Activated CD4-positive, alpha-beta T cell treated with anti-CD3 and anti-CD28 coated beads for 4 hours (primary cell): ENCODE results near the gene ATP8A2.
"Not testable (repeated sequence)": the region's sequence is repeated elsewhere in the genome, so short reads cannot be mapped to it uniquely, and the experiment has no call there.

Experiments used
- DNase-seq, 2 donors: peaks; one replicate each; pipeline ENCODE4 v3.0.0-alpha.2; 2020

The ATP8A2 gene

DNA sequence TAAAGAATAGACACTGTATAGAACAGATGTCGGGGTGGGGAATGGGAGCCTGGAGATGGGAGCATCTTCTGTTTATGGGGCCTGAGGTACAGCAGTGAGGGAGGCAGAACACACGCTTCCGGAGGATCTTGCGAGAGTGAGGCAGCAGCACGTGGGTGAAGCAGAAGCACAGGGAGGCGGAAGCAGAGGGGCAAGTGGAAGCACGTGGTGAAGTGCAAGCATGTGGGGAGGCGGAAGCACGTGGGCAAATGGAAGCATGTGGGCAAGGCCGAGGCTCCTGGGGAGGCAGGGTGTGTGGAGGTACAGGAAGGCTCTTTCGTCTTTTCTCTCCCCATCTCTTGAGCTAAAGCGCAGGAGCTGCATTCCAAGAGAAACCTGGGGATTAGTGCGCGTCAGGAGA lies 198.4 kb downstream of the ATP8A2 start:
- no peak for DNase-seq

DNA sequence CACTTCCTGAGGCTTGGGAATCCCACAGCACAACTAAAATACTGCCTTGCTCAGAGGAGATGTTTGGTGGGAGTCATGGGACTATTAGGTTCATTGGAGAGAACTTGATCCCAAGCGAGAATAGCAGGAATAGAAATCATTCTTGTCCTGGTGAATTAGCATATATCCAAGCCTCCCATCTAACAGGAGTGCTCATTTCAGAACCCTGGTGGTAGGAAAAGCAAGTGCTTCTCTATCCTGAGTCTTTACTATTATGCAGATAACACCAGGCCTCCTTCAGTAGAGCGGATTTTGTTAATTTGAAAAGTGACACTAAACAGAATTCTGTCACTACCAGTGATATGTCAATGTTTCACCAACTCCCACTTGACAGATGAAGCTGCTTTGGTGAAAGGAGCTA lies 199.5 kb downstream of the ATP8A2 start:
- no peak for DNase-seq

DNA sequence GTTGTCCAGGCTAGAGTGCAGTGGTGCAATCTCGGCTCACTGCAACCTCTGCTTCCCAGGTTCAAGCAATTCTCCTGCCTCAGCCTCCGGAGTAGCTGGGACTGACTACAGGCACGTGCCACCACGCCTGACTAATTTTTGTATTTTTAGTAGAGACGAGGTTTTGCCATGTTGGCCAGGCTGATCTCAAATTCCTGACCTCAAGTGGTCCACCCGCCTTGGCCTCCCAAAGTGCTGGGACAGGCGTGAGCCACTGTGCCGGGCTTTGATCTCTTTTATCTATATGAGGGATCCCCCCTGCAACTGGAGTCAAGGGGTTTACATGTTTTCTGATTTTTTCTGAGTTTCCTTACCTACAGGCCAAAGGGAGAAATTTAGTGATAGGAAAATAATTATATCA lies 200.4 kb downstream of the ATP8A2 start:
- not testable (repeated sequence) for DNase-seq

DNA sequence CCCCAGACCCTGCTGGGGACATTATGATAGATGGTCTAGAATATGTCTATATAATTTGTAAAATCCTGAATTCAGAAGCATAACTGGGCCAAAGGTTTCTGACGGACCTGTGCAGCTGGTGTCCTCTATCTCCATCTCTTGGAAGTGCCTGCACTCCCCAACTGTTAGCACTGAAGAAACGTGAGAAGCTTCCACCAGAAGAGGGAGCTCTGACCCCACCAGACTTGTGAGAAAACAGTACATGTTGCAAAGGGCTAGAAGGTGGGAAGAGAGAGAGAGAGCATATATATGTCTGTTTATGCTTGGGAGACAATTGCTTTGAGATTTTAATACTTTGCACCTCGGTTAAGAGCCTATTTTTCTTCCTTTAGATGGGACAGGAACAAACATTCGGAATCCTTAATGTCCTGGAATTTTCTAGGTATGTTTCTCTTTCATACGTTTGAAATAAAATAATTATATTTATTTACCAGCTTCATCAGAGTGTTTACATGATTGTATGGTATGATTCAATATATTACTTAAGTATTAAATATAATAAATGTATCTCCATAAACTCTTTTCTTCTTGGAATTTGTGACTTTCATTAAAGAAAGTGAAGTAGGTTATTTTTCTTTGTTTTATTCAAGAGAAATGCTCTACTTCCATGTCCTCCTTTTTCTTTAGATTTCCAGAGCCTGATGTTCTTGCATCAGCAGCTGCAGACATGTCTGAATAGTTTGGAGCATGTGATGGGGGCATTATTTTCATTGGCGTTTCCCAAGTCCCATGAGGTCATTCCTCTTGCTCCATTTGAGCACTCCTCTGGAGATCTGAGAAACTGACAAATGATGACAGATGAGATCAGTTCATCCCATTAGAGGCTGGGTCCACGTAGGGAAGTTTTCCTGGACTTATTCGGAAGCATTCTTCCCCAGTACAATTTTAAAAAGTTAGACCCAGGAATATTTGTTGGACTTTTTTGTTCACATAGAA lies 202.9 kb downstream of the ATP8A2 start:
- peak; percentile 55 to 77 for DNase-seq

DNA sequence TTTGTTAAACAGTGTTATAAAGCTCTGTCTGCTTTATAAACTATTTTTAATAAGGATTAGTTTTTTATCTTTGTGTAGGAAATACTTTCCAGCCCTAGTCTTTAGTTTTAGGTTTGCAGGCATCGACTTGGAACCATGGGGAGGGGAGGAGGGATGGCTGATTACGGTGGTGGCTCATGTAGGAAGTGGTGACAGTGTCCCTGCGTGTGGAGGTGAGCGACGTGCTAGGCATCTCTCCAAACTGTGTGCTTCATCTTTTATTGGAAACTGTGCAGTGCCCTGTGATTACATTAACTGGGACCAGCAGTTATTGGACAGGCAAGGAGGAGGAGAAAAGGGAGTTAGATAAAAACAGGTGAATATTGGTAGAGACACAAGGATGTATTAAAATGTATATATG lies 203.8 kb downstream of the ATP8A2 start:
- DNase-seq, result no peak

DNA sequence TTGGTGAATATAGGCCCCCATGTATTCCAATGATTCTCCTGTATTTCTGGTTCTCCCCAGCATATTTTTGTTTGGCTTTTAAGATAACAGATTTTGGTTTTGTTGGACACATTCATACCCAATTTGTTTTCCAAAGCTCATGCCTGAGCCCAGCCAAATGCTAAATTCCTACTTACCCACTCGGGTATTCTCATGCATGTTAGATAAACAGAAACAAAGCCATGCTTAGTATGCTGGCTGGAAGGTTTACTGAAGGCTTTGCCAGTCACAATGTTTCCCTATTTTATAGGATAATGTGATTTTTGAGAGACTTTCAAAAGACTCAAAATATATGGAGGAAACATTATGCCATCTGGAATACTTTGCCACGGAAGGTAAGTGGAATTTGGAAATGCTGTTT lies 206.8 kb downstream of the ATP8A2 start:
- DNase-seq, result no peak

DNA sequence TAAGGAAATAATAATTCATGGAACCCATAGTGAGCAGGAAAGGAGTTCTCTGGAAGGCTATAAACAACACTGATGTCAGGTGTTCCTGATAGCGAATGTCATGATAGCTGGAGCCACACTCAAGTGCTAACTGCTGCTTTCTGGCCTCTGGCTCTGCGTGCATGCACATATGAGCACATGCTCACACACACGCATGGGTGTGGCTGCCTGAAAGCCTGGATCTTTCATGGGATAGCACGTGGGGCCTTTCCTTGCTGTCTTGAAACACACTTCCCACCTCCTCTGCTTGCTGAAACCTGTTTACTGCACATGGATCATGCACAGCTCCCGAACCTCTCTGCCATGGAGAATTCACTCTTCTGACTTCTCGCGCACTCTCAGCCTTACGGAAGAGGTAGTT lies 207.4 kb downstream of the ATP8A2 start:
- DNase-seq, result no peak

DNA sequence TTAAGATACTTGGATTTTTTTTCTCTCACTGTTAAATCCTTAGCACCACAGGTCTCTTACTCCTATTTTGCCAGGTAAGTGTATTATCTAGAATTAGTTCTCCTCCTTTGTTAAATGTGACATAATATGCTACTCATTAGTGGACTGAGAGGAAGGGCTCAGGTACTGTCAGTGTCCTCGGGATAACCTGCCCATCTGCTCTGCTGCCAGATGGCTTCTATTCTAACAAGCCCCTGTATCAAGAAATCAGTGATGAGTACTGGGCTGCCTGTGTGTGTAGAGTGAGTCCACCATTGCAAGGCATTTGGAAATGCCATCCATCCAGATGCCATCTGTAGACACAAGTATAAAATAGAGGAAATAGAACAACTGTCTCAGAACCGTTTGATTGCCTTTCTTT lies 209.6 kb downstream of the ATP8A2 start:
- no peak for DNase-seq

DNA sequence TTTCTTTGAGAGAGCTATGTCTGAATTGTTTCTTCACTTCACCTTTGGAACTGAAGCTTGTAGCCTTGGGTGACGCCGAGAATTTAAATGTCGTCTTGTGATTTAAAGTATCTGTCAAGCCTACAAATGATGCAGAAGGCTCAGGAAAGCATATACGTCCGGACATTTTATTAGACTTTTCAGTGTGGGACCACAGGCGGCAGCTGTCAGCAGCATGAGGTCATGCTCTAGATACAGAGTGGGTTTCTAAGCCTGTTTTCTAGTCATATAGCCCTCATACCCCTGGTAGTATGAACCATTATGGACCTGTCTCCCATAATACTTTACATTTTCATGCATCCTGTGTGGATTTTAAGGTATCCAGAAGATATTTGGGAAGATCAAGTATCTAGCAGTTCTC lies 212.3 kb downstream of the ATP8A2 start:
- no peak for DNase-seq

DNA sequence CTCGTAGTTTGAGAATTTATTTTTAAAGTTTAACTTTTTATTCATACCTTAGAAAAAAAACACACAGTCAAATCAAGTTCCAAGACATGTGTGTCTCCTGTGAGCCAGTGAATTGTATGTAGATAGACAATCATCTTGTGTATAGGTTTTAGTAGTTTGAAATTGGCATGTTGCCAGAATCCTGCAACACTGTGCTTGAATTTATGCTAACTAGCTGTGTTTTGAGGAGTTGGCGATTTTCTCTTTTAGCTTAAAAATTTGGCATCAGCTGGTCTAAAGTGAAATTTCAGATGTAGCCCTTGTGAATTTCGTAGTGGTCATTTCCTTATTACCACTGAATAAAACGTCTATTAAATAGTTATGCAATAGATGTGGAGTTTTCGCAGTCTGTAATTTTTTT lies 213.2 kb downstream of the ATP8A2 start:
- no peak for DNase-seq

DNA sequence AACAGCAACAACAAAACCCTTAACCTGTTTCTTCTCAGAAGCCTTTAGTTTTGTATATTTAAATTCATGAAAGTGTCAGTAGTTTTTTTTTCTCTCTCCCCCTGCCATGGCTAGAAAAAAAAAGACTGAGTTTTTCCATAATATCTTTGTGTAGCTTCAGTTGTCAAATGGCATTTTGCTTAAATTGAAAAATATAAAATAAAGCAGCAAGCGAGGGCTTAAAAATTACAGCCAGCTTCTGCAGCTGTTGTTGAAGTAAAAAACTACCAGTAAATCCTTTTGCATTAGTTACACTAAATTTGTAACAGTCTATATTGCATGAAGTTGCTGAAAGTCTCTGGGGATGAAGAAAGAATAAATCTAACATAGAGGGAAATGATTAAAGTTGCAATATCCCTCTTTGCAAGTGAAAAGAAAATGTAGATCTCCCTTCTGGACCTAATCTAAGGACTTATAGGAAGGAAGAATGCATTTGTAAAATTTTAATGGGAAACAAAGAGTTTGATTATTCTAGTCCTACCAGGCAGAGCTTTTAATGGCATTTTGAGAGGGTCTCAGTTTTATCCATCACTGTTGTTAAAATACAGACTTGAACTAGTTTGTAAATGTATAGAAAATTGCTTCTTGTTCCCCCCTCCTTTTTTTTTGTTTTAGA lies 215.7 kb downstream of the ATP8A2 start:
- no peak for DNase-seq

DNA sequence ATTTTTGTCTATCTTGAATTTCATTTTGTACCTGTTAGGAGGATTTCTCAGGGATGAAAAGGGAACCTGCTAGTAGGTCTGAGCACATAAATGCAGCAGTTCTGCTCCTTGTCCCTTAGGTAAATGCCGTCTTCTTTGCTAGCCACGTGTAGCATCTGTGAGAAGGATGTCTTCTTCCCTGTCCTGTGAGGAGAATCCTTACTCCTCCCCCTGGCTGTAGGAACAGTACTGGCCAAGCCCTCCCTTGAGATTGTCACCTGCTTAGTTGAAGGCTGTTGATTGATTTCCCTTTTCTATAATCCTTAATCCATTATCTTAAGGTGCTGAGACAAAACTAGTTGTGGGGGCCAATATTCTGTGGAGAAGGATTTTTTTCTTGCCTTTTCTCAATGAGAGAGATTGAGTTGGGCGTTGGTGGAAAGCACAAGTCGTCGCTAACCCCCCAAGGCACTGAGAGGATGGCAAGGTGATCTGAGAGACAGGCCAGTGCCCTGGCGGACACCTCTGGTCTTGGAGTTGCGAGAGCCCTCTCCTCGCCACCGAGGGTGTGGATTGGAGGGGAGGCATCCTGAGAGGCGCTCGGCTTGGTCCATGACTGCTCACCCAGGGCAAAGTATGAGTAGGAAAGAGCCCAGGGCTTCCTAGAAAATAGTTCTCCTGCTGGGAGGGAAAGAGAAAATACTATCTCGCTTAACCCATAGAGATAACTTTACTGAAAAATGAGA lies 216.7 kb downstream of the ATP8A2 start:
- DNase-seq, result no peak

DNA sequence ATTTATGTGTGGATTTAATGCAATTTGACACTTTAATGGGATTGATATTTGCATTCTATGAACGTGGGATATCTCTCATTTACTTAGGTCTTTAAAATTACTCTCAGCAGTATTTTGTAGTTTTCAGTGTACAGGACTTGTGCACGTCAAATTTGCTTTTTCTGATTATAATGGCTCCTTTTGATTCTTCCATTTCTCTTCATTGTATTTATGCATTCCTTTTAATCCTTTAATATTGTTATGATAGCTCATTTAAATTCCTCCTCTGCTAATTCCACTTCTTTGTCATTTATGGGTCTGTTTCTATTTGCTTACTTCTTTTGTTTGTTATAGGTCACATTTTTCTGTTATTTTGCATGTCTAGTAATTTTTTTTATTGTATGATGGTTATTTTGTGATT lies 226.6 kb downstream of the ATP8A2 start:
- no peak for DNase-seq

DNA sequence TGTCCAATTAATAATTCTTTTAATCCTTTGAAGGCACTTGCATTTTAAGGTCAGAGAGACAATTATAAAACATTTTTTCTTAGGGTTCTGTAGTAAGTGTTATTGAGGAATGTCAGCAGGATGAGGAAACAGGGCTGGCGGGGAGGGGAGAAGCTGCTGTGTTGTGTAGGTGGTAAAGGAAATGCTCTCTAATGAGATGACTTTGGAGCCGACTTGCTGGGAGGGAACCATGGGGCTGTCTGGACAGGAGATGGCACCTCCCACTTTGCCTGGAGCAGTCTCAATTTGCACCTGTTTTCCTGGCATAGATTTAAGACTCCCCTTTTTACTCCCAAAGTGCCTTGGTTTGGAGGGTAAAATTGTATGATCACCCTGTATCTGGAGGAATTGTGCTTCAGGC lies 230.4 kb downstream of the ATP8A2 start:
- DNase-seq, result no peak

DNA sequence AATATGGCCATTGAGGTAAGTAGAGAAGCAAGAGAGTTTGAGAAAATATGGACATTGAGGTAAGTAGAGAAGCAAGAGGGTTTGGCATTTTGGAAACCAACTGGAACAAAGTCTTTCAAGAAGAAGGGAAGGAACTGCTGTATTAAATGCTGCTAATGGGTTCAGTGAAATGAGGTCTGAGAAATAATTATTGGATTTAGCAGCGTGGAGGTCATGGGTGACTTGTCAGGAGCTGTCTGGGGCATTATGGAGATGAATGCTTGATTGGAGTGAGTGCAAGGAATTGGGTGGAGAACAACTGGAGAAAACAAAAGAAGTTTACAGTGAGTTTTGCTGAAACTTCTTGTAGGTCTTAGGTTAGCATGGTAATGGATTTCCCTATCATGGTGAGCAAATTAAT lies 232.3 kb downstream of the ATP8A2 start:
- no peak for DNase-seq

DNA sequence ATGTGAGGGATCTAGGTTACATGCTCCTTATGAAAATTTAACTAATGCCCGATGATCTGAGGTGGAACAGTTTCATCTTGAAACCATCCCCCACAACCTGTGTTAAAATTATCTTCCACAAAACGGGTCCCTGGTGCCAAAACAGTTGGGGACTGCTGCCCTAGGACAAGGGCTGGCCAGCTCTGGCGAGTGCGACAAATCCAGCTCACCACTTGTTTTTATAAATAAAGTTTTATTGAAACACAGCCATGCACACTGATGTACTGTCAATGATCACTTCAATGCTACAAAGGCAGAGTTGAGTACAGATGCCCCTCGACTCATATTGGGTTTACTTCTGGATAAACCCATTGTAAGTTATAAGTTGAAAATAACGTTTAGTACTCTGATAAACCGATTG lies 235.3 kb downstream of the ATP8A2 start:
- DNase-seq, result no peak

DNA sequence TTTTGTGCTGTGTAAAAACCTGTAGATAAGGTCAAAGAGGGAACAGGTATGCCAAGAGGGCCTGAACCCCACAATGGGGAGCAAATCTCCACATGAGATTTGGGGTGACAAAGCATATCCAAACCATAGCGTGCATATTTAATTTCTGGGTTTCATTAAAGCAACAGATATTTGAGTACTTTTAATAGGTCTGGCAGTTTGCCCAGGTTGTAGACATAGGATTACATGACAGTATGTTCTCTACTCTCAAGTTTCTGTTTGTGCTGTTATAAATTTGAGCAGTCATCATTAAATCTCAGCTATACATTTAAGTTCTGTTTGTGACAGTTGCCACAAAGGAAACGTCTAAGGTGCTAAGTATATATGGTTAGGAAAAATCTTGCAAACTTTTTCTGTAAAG lies 236.4 kb downstream of the ATP8A2 start:
- no peak for DNase-seq

DNA sequence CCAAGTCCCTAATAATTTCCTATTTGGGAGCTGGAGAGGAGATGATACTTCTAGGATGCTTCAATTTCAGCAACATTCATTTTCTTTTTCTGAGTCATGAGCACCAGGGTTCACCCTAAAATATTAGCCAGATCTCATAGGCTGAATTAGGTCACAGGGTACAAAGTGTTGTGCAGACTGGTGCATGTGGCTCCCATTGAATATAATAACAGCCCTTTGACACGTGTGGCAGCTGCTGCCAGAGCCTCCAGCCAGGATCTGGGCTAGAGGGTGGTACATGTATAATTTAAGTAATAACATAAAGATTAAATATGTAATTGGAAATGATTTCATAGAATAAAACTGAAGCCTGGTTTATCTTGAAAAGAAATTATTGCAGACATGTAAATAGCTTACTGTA lies 244.9 kb downstream of the ATP8A2 start:
- DNase-seq, result no peak

DNA sequence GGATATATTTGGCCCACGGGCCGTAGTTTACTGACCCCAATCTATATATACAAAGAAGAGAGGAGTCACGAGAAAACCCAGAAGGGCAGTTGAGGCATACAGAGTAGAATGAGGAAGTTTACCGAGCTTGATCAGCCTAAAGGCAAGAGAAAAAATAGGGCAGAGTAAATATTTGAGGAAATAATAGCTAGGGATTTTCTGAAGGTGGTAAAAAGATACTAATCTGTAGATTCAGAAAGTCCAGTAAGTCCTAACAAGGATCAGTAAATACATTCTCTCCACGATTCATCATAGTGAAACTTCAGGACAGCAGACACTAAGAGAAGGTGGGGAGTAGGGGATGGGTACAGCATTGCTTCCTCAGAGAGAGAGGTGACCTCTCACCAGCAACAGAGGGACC lies 248.1 kb downstream of the ATP8A2 start:
- DNase-seq, result no peak

DNA sequence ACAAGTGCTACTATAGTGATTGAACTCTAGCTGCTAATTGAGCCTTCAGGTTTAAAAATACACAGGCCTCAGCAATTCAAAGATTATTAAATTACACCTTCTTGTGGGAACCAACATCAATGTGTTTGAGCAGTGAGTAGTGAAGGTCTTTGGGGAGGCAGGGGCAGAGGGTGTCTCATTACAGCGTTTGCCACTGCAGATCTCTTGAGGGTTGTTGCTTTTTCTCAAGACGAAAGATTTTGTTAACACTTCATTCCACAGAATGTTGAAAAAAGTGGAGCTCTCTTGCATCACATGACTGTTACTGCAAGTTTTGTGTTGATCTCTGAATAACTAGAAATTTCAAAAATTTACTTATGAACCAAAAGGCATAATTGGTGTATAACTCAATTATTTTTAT lies 253.6 kb downstream of the ATP8A2 start:
- DNase-seq, result no peak

DNA sequence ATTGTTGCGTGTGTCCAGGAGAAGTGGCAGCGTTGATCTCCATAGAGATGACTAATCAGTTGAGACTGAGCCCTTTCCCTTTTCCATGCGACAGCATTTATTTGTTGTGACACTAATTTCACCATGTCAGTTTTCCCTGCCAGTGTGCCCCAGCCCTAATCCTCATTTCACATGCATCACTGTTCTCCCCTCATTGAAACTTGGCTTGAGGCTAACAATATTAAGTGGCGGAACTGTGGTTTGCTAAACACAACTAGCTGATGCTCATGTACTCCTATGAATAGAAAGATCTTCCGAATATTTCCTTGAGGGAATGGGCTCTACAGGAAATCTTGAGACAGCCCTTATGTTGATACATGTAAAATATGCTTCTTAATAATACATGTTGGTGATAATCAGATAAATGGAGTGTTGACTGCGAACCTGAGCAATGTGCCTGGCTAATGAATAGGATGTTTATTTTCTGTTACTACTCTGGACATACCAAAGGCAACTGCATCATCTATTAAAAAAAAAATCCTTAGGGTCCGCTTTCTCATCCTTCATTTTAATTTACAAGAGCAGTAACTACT lies 258.6 kb downstream of the ATP8A2 start:
- no peak for DNase-seq

DNA sequence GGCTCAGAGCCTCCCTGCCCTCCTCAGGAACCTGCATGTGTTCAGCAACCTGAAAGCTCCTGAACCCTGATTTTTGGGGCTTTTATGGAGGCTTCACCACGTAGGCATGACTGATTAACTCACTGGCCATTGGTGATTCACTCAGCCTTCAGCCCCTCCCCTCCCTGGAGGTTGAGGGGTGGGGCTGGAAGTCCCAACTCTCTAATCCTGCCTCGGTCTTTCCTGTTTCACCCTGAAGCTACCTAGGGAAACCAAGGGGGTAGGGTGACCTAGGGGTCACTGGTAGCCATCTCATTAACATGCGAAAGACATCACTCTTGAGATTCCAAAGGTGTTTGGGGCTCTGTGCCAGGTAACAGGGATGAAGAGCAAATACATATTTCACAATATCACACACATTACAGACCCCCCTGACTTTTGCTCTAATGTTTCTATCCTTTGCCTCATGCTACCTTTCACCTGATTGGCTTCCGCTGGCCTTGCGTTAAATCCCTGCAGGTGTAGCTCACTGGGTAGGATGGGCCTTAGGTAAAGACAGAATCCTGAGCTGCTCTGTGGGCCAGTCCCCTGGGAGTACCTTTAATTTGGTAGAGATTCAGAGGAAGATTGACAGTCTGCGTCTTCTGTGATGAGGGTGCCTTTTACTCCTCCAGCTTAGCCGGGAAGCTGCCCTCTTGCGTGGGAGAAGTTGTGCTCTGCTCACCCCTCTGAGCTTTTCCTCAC lies 260.6 kb downstream of the ATP8A2 start:
- DNase-seq, result no peak

DNA sequence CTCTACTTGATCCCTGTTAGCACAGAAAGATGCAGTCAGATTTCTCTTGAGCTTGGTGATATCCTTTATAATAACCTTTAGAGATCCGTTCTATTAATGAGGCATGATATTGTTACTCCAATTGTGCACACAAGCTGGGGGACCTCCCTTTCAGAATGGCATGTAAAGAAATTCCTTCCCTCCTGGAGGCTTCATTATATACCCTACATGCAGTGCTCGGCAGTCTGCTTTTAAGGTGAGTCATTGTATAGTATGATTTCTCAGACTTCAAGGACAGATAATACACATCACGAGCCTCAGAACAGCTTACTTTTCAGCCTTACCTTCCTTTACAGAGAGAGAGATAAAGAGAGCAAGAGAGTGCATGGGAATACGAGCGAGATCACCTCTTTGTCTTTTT lies 261.3 kb downstream of the ATP8A2 start:
- no peak for DNase-seq
